NB4 (cell line): Measurements from ENCODE around the gene MAMLD1.

Experiments used
- CTCF ChIP-seq: IDR thresholded peaks from one replicate; pipeline ENCODE4 v1.5.1; 2012; ENCODE audit warnings: low read depth, low read length
- POLR2A ChIP-seq: IDR thresholded peaks from 2 replicates; pipeline ENCODE4 v1.6.1; 2011; ENCODE audit warnings: mild to moderate bottlenecking; ENCODE audit not compliant: insufficient read length; ENCODE audit errors: extremely low read depth

- TF ChIP-seq CTCF = no peak
- TF ChIP-seq POLR2A = no peak
Observed at GRCh38 chrX:150409486-150409885, 46.4 kb downstream of the MAMLD1 start.
